ENCODE measurements around the gene PAK5.

- TF ChIP-seq POLR2A (IDR thresholded peaks at IDR 0.05; ENCODE audit: low read depth, low read length) (no peak), TAF1 (IDR thresholded peaks at IDR 0.05; ENCODE audit: borderline replicate concordance, low read depth, low read length) (no peak)
Observed at GRCh38 chr20:9660236-9660868, 178.5 kb downstream of the PAK5 start.
